GM12878 (cell line): ENCODE results near the gene SH3YL1. TPM values are rescaled to one million over a fixed set of nuclear protein-coding genes. Genes with fewer than 3 reads are reported as not detected.

ENCODE experiments used
- ATAC-seq: fragments of 200-7000 bp; cut with Tn5 transposase; 3 replicates; pipeline ENCODE4 v1.9.1; 2020; ENCODE audit warnings: mild to moderate bottlenecking, moderate library complexity
- BruUV-seq: library from RNA; stranded (reverse); fragments of 400-500 nt; replicated peaks from 2 replicates; lab custom pipeline; 2021; lab: Mats Ljungman, UMichigan
- CTCF ChIA-PET: fragments of 300-600 bp; sonication (Branson Sonifier 250); formaldehyde crosslinking; extraction: SDS; loops from one replicate; lab custom pipeline; 2021; ENCODE audit warnings: inconsistent platforms; lab: Yijun Ruan, JAX
- POLR2A ChIA-PET: fragments of 350-600 bp; formaldehyde crosslinking; extraction: SDS; loops from one replicate; lab custom pipeline; 2021; ENCODE audit warnings: inconsistent platforms; lab: Charles Lee
- RAD21 ChIA-PET: fragments of 300-600 bp; sonication (Branson Sonifier 250); formaldehyde crosslinking; loops from one replicate; lab custom pipeline; 2023; ENCODE audit warnings: antibody characterized with exemption; ENCODE audit not compliant: unreplicated experiment; lab: Charles Lee
- SMC1A ChIA-PET: fragments of 300-600 bp; sonication (Branson Sonifier 250); formaldehyde crosslinking; loops from one replicate; lab custom pipeline; 2023; ENCODE audit not compliant: unreplicated experiment, uncharacterized antibody; lab: Charles Lee
- DNase-seq: peaks from one replicate; pipeline ENCODE4 v3.0.0-alpha.2; 2011; ENCODE audit warnings: low read depth, low spot score
- FAIRE-seq: peaks from 3 replicates; lab custom pipeline; 2011; peaks lifted over from hg19 to GRCh38; lab: Jason Lieb, UNC
- H2AFZ ChIP-seq: 2 replicates; pipeline ENCODE4 v1.6.0; 2011; ENCODE audit warnings: low read depth, low read length, control low read depth; ENCODE audit not compliant: control insufficient read depth
- H3K27ac ChIP-seq: 2 replicates; pipeline ENCODE4 v1.5.1; 2011; ENCODE audit warnings: control low read depth; ENCODE audit not compliant: control insufficient read depth, insufficient read depth
- H3K27me3 ChIP-seq, 2 experiments: replicated peaks in 1 of 2; 2 replicates each; pipeline versions ENCODE4 v1.6.0 to v1.6.1; 2011; ENCODE audit warnings: low read length in 1 of 2; ENCODE audit not compliant: control insufficient read depth in 2 of 2, insufficient read depth in 2 of 2
- H3K36me3 ChIP-seq, 2 experiments: 2 replicates each; pipeline ENCODE4 v1.5.1; 2011; ENCODE audit warnings: low read length in 1 of 2; ENCODE audit not compliant: control insufficient read depth in 2 of 2, insufficient read depth in 2 of 2
- H3K4me1 ChIP-seq: 2 replicates; pipeline ENCODE4 v1.6.1; 2011; ENCODE audit warnings: mild to moderate bottlenecking, low read length, moderate library complexity, mixed read lengths; ENCODE audit not compliant: control insufficient read depth, insufficient read depth
- H3K4me2 ChIP-seq: 2 replicates; pipeline ENCODE4 v1.6.0; 2011; ENCODE audit warnings: control low read depth; ENCODE audit not compliant: control insufficient read depth, insufficient read depth
- H3K4me3 ChIP-seq: fragments of 200-600 bp; sonication (generic); 2 replicates; pipeline ENCODE4 v1.5.1; 2016
- H3K79me2 ChIP-seq: 2 replicates; pipeline ENCODE4 v1.6.0; 2011; ENCODE audit warnings: low read length; ENCODE audit not compliant: control insufficient read depth, insufficient read depth
- H3K9ac ChIP-seq: 2 replicates; pipeline ENCODE4 v1.8.0; 2011; ENCODE audit warnings: low read length, control low read depth, mixed read lengths; ENCODE audit not compliant: control insufficient read depth, insufficient read depth
- H3K9me3 ChIP-seq: replicated peaks from 3 replicates; pipeline ENCODE4 v1.5.1; 2011; ENCODE audit warnings: mild to moderate bottlenecking, low read length; ENCODE audit not compliant: control insufficient read depth, insufficient read depth
- H4K20me1 ChIP-seq: 2 replicates; pipeline ENCODE4 v1.6.0; 2011; ENCODE audit not compliant: control insufficient read depth, insufficient read depth
- CBX3 ChIP-seq: fragments of 200-600 bp; sonication (generic); IDR thresholded peaks from 2 replicates; pipeline ENCODE4 v1.6.1; 2016; ENCODE audit warnings: low read depth, borderline replicate concordance
- CEBPZ ChIP-seq: fragments of 150-350 bp; IDR thresholded peaks from 2 replicates; pipeline ENCODE4 v1.6.1; 2016; ENCODE audit warnings: low read depth, low read length
- CREB1 ChIP-seq: IDR thresholded peaks from 2 replicates; pipeline ENCODE4 v1.6.1; 2012; ENCODE audit warnings: low read depth, mild to moderate bottlenecking, inconsistent platforms
- ETV6 ChIP-seq, 2 experiments: fragments of 450-650 bp in 1 of 2; IDR thresholded peaks in 1 of 2; conservative IDR thresholded peaks in 1 of 2; 2 replicates each; pipeline ENCODE4 v1.6.1; 2014; ENCODE audit warnings: antibody characterized with exemption in 1 of 2, borderline replicate concordance in 1 of 2, low read depth in 1 of 2, mild to moderate bottlenecking in 1 of 2, moderate library complexity in 1 of 2
- EZH2 ChIP-seq: IDR thresholded peaks from 2 replicates; pipeline ENCODE4 v1.6.1; 2012; ENCODE audit warnings: low read depth, mild to moderate bottlenecking, control low read depth, inconsistent platforms, low read length, borderline replicate concordance; ENCODE audit not compliant: control insufficient read depth
- HCFC1 ChIP-seq: fragments of 150-350 bp; IDR thresholded peaks from 2 replicates; pipeline ENCODE4 v1.6.1; 2014; ENCODE audit warnings: low read length
- RAD51 ChIP-seq: fragments of 450-650 bp; IDR thresholded peaks from 2 replicates; pipeline ENCODE4 v1.6.1; 2016; ENCODE audit warnings: moderate library complexity, mild to moderate bottlenecking, inconsistent platforms
- SMARCA5 ChIP-seq: fragments of 450-650 bp; IDR thresholded peaks from 2 replicates; pipeline ENCODE4 v1.6.1; 2017; ENCODE audit warnings: mild to moderate bottlenecking
- SUPT20H ChIP-seq: IDR thresholded peaks from 2 replicates; pipeline ENCODE4 v1.6.1; 2011; ENCODE audit warnings: low read depth, mild to moderate bottlenecking, low read length, moderate library complexity, borderline replicate concordance; ENCODE audit not compliant: control insufficient read depth
- TCF12 ChIP-seq: IDR thresholded peaks from 2 replicates; pipeline ENCODE4 v1.6.1; 2011; ENCODE audit warnings: low read depth, mild to moderate bottlenecking, low read length
- USF1 ChIP-seq: IDR thresholded peaks from 2 replicates; pipeline ENCODE4 v1.6.1; 2011; ENCODE audit warnings: borderline replicate concordance, low read depth, mild to moderate bottlenecking, moderate library complexity, mixed read lengths, low read length; ENCODE audit not compliant: insufficient read depth; ENCODE audit errors: extremely low read length
- WGBS: methylation state at CpG from one replicate; pipeline ENCODE4 v1.1.6; 2016; ENCODE audit warnings: low lambda C conversion rate; ENCODE audit not compliant: insufficient replicate concordance, insufficient coverage; ENCODE audit errors: missing lambda C conversion rate; 5-methylcytosine and 5-hydroxymethylcytosine counted together
- in situ Hi-C: fragments of 300-500 bp; cut with MboI; formaldehyde crosslinking; loops from 9 replicates; pipeline ENCODE4 v1.14.3; 2018; ENCODE audit warnings: mixed read lengths
- intact Hi-C: fragments of 100-400 bp; cut with micrococcal nuclease; formaldehyde crosslinking; loops from one replicate; pipeline ENCODE4 v1.14.2; 2022; ENCODE audit not compliant: unreplicated experiment
- polyA plus RNA-seq, 11 experiments: library from polyadenylated mRNA; depleted of rRNA in 4 of 11; unstranded in 6 of 11; stranded (reverse) in 5 of 11; fragments of >200 nt; fragmentation: Nextera tagmentation in 4 of 11; fragmentation: Illumina TruSeq in 1 of 11; extraction: Ambion mirVana in 4 of 11; extraction: Trizol in 1 of 11; gene quantifications; 1 replicate in 1 of 11; 2 replicates in 10 of 11; pipeline versions ENCODE4 v1.2.1 to v1.2.3, GENCODE V29; 2011 to 2016; ENCODE audit warnings: inconsistent platforms in 2 of 11, missing spikeins in 2 of 11, low read depth in 1 of 11
- total RNA-seq, 4 experiments: library from RNA; depleted of rRNA in 3 of 4; stranded (reverse); fragments of >200 nt in 3 of 4; fragmentation: Illumina TruSeq in 1 of 4; extraction: Trizol in 1 of 4; gene quantifications; 2 replicates each; pipeline versions ENCODE4 v1.2.1 to v1.2.3, GENCODE V29; 2013 to 2021
- TF ChIP-seq, protein P1 (sequence below): fragments of 450-650 bp; IDR thresholded peaks from 2 replicates; pipeline ENCODE4 v1.6.1; 2017; ENCODE audit warnings: low read depth, mild to moderate bottlenecking, moderate library complexity

The SH3YL1 gene
- total and polyA plus RNA-seq, 10 of the 15 experiments (the other 5 are each of a cell fraction or from before 2014, with no cell fraction given), result 12.2 to 22.4 (median 17.2) TPM

GRCh38 chr2:295090-295489 is 31.3 kb upstream of the SH3YL1 start (continued):
- TF ChIP-seq USF1 (no peak), CEBPZ (no peak)

- ChIA-PET POLR2A (no interaction called here), RAD21 (interaction anchor here (1.1 to 1.7 kb wide), 6 partner anchors 29 to 342 kb away, joined by 3 to 7 read pairs (median 4); no protein-coding TSS in a partner anchor), CTCF (interaction anchor here (0.8 to 1.7 kb wide), 9 partner anchors 10 to 273 kb away, joined by 3 to 7 read pairs (median 4); no protein-coding TSS in a partner anchor), SMC1A (interaction anchor here (0.9 to 1.1 kb wide), 3 partner anchors 75 to 271 kb away, joined by 3 read pairs; no protein-coding TSS in a partner anchor)
- H2AFZ ChIP-seq, result no peak overlapping the region
- in situ Hi-C loops (no loop called here), intact Hi-C loops (loop anchor here (1.0 kb wide), 2 partner anchors 44 to 118 kb away; no protein-coding TSS in a partner anchor)
- WGBS, result 16% methylated on average over 15 of the region's 15 CpGs
- H3K9ac ChIP-seq, result no peak overlapping the region
- H3K27me3 ChIP-seq, result peaks cover 2 to 3% of the 10 kb centered on the region in 2 experiments; a peak in 2 of 4 replicates
- no peak for DNase-seq
- FAIRE-seq, result no peak
- no peaks in the 10 kb centered on the region for H3K79me2 ChIP-seq
- H3K36me3 ChIP-seq, result no peaks in the 10 kb centered on the region
- peak overlapping the region; percentile 20; the same call in 1 of the 2 replicates for H3K4me3 ChIP-seq
- no peaks in the 10 kb centered on the region for H4K20me1 ChIP-seq
- peak overlapping the region; percentile 54; the same call in 1 of the 2 replicates for H3K4me2 ChIP-seq
- no peaks in the 10 kb centered on the region for H3K9me3 ChIP-seq
- H3K4me1 ChIP-seq, result no peaks in the 10 kb centered on the region
- no peak overlapping the region for H3K27ac ChIP-seq
- peak; percentile 77 for ATAC-seq
- BruUV-seq, result no TSS peak
- no peak for TF ChIP-seq TCF12
- TF ChIP-seq SMARCA5, result no peak
- no peak for TF ChIP-seq ETV6 (conservative IDR thresholded peaks at IDR 0.05 in 1 of 2, IDR thresholded peaks at IDR 0.05 in 1 of 2; ENCODE audit: borderline replicate concordance in 1 of 2, low read depth in 1 of 2)
- 0 out of 2 replicates have a peak, but pooled peaks have one; percentile 74 for TF ChIP-seq EZH2
- TF ChIP-seq CREB1, result no peak
- no peak for TF ChIP-seq CBX3
- no peak for TF ChIP-seq RAD51
- TF ChIP-seq HCFC1, result no peak
- no peak for TF ChIP-seq SUPT20H
- TF ChIP-seq, protein P1, sequence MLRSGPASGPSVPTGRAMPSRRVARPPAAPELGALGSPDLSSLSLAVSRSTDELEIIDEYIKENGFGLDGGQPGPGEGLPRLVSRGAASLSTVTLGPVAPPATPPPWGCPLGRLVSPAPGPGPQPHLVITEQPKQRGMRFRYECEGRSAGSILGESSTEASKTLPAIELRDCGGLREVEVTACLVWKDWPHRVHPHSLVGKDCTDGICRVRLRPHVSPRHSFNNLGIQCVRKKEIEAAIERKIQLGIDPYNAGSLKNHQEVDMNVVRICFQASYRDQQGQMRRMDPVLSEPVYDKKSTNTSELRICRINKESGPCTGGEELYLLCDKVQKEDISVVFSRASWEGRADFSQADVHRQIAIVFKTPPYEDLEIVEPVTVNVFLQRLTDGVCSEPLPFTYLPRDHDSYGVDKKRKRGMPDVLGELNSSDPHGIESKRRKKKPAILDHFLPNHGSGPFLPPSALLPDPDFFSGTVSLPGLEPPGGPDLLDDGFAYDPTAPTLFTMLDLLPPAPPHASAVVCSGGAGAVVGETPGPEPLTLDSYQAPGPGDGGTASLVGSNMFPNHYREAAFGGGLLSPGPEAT, result no peak
These were observed 26.4 kb upstream of the SH3YL1 start for GRCh38 chr2:290090-290722.
